HS-27A (cell line): ENCODE results near the gene NECAB2.
"Not testable (repeated sequence)": the region's sequence is repeated elsewhere in the genome, so short reads cannot be mapped to it uniquely, and the experiment has no call there.

Experiments
- DNase-seq: peaks from one replicate; pipeline ENCODE4 v3.0.0-alpha.2; 2012; ENCODE audit warnings: low read depth, missing footprints

Gene NECAB2

DNA sequence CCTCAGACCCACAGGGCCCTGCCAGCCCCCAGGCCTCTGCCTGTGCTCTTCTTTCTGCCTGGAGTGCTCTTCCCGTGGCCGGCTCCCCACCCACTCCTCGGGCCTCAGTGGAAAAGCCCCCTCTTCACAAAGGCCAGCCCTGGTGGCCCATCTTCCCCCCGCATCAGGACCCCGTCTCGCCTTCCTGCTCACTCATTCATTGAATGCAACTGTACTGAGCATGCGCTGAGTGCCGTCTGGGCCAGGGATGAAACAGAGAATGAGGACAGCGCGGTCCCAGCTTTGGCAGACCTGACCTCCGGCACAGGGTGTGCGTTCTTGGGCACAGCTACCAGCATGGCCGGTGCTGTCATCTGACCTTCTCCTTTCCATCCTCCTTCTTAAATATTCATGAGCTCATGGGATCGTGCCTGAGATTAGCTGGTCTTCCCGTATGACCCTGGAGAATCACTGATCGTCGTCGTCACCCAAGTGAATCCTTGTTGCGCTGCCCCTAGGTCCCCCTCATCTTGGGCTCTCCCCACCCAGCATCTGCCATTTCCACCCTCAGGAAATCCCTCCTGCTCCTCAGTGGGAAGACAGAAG is 31.4 kb upstream of the NECAB2 start:
- no peak for DNase-seq

- DNase-seq = no peak
These were observed 30.8 kb upstream of the NECAB2 start for GRCh38 chr16:83937267-83937666.

DNA sequence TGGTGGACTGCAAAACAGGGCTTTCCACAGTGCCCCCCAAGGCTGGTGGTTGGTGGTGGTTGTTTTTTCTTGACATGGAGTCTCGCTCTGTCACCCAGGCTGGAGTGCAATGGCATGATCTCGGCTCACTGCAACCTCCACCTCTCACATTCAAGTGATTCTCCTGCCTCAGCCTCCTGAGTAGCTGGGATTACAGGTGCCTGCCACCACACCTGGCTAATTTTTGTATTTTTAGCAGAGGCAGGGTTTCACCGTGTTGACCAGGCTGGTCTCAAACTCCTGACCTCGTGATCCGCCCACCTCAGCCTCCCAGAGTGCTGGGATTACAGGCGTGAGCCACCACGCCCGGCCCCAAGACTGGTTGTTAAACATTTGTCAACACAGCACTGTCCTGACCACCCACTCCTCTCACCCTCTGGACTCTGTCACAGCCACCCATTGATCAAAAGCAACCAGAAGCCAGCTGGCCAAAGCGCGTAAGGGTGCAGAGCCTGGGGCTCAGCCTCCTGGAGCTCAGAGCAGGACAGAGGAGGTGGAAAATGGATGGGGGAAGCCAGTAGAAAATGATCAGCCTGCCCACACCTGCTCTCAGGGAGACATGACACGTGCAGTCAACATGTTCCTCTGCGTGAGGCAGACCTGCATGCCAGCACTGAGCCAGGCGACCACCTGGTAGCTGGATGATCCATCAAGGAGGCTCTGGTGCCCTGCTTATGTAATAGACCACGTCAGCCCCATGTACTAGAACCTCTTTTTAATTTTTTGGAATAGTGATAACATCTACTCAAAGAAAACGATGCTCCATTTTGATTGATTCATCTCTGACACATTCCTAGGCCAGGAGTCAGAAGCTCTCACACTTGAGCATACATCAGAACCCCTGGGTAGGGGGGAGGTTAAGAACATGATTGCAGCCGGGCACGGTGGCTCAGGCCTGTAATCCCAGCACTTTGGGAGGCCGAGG is 29.8 kb upstream of the NECAB2 start:
- no peak for DNase-seq

DNA sequence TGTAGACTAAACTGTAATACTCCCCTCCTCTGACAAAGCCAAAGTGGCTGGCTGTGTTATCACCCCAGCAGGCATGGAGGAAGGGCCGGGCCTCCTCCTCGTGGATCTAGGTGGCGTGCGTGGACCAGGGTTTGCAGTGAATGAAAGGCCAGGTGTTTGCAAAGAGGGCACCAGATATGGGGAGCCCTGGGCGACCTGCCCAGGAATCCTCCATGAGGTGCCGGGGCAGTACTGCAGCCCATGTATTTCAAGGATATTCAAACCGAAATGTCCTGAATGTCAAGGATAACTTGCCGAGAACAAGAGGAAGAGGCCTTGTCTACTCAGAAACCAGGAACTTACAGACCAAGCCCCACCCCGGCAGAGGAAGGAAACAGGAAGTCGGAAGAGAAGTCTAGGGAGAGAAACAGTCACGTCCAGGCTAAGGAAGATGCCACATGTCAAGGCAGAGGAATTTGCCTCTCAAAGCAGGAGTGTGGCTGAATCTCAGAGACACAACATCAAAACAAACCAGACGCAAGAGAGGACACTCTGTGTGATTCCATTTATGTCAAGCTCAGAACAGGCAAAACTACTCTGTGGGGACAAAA is 28.7 kb upstream of the NECAB2 start:
- DNase-seq = no peak

DNA sequence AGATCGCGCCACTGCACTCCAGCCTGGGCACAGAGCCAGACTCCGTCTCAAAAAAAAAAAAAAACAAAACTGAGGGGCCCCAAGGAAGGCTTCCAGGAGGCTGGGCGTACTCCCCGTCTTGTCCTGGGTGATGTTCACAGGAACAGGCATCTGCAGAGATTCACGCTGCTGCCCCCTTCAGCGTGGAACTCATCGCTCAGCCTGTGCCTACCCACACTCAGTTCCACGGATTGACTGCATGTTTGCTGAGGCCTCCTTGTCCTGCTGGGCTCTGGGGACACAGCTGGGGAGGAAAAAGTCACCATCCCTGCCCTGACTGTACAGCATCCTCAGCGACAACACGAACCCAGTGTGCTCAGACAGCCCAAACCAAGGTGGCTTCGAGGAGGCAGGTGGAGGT is 27.9 kb upstream of the NECAB2 start:
- DNase-seq = no peak

GRCh38 chr16:83940630-83941378 is 27.2 kb upstream of the NECAB2 start:
- DNase-seq = no peak

GRCh38 chr16:83941546-83941945 is 26.5 kb upstream of the NECAB2 start:
- DNase-seq = not testable (repeated sequence)

DNA sequence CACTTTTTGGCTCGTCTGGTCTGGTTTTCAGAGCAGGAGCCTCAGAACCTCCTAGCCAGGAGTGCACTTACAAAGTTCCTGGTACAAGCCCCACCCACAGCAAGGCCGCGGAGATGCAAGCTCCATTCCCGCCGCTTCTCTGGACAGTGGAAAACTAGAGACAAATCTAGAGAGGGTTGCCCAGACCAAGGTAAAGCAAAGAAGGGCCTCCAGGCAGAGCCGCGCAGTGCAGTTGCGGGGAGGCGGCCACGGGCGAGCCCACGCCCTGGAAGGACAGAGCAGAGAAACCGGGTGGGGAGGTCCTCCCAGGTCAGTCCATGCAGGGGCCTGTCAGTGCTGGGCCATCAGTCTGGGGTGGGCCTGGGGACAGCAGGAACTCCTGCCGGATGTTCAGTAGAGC is 26.0 kb upstream of the NECAB2 start:
- no peak for DNase-seq

DNA sequence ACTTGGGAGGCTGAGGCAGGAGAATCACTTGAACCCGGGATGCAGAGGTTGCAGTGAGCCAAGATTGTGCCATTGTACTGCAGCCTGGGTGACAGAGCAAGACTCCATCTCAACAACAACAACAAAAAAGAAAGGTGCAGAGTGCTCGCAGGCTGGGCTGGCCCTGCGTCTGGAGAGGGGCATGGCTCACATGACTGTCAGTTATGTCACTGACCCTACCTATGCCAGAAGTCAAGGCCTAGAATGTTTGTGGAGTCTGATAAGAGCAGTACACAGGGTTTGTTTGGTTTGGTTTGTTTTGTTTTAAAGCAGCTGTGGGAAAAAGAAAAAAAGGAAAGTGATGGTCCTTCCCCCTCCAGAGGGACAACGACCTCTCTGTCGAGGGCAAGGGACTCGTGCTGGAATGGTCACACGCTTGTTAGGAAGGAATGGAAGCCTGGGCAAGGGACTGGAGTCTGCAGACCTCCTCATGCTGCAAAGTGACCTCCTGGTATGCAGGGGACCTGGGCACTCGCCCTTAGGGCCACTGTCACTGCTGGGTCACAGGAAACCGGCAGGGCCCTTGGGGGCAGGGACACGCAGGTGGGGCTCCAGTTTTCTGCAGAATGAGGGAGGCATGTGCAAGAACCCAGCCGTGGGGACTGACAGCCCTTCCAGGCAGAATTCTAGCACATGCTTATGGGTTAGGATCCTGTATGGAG is 25.1 kb upstream of the NECAB2 start:
- DNase-seq = no peak

GRCh38 chr16:83943516-83944050 is 24.5 kb upstream of the NECAB2 start:
- no peak for DNase-seq

GRCh38 chr16:83945587-83945986 is 22.5 kb upstream of the NECAB2 start:
- DNase-seq = no peak

DNA sequence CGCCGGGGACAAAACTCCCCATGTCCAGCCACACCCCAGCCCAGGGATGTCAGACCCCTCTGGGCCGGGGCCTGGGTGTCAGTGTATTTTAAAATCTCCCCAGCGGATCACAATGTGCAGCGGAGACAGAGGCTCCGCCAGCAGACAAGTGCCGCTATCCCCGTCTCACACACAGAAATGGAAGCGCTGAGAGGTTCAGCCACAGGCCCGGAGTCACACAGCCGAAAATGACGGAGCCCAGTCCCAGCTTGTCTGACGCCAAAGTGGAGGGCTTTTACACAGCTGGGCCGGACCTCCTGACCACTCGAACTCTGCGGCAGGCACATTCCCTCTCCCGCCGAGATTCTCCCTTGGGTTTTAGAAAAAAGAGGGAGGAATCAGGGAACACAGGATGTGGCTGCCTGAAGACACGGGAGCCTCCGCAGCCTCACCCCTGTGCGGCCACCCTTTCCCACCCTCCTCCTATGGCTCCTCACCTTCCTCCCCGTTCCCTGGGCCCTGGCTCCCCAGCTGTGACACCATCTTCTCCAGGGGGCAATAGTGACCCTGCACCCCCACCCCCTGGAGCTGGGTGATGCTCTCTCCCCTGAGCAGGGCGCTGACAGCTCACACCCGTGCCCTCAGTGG is 21.8 kb upstream of the NECAB2 start:
- DNase-seq = no peak

DNA sequence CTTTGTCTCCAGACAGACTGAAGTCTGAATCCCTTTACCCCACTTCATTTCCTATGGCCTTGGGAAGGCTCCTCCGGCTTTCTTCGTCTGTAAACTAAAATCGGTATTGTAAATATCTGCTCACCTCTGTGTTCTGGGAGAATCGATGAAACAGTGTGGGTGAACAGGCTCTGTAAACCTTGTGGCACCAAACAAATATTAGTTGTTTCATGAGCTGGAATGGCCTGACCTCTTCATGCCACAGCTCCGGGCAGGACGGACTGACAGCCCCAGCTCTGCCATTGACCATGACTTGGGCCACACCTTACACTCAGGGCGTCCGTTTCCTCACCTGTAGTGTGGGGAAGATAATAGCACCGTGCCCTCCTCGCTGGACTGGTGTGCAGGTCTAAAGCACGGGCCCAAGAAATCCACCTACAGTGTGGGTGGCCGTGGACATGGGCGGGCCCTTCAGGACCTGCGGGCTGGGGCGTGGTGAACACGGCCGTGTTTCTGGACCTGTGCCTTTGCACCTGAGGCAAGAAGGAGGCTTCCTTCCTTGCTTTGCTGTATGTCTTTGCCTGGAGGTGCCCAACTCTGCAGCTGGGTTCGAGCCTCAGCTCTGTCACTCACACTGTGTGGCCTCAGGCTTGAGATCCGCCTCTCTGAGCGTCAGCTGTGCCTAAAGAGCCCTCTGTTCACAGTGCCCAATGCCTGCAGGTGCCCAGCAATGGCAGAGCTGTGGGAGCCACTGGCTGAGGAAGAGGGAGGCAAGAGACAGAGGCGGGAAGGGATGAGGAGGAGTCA is 21.1 kb upstream of the NECAB2 start:
- DNase-seq = no peak

GRCh38 chr16:83947642-83948234 is 20.3 kb upstream of the NECAB2 start:
- DNase-seq = no peak

GRCh38 chr16:83948914-83949723 is 18.9 kb upstream of the NECAB2 start:
- no peak for DNase-seq

DNA sequence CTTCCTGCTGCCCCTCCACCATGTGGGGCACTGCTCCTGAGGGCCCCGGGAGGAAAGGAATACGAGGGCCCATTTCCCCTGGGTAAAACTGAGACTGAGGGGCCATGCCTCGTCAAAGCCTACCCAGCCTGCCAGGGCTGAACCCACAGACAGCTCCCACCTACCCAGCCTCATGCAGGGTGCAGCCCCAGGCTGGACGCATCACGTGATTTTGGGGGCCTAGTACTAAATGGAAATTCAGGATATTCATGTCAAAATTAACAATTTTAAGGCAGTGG is 18.4 kb upstream of the NECAB2 start:
- no peak for DNase-seq

DNA sequence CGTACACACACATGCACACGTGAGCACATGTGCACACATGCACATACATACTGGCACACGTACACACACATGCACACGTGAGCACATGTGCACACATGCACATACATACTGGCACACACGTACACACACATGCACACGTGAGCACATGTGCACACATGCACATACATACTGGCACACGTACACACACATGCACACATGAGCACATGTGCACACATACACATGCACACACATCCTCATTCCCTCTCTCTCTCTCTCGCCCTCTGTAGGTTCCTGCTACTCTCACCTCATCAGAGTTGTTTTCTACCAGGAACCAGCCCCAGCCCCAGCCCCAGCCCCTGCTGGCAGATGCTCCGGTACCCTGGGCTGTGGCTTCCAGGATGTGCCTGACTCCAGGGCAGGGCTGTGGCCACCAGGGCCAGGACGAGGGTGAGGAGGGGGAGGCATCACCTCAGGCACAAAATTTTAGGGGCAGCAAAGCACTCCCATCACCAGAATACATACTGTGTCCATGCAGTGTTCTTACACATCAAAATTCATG is 17.1 kb upstream of the NECAB2 start:
- not testable (repeated sequence) for DNase-seq

GRCh38 chr16:83951544-83951943 is 16.5 kb upstream of the NECAB2 start:
- DNase-seq = no peak

GRCh38 chr16:83952587-83952939 is 15.5 kb upstream of the NECAB2 start:
- DNase-seq = no peak
